Activated CD8-positive, alpha-beta T cell treated with anti-CD3 and anti-CD28 coated beads for 36 hours (primary cell): ENCODE data around the gene DAPK3. TPM values are rescaled to one million over a fixed set of nuclear protein-coding genes. Genes with fewer than 3 reads are reported as not detected.
"Not testable (repeated sequence)": the region's sequence is repeated elsewhere in the genome, so short reads cannot be mapped to it uniquely, and the experiment has no call there.

ENCODE experiments used
- ATAC-seq: fragments of 200-7000 bp; cut with Tn5 transposase; one replicate; pipeline ENCODE4 v1.10.0; 2021; ENCODE audit warnings: mild to moderate bottlenecking, moderate library complexity
- CTCF ChIA-PET: fragments of 350-600 bp; sonication (Branson Sonifier 250); formaldehyde crosslinking; loops from one replicate; lab custom pipeline; 2021; ENCODE audit warnings: antibody characterized with exemption; lab: Charles Lee
- POLR2A ChIA-PET: fragments of 350-600 bp; sonication (Branson Sonifier 250); formaldehyde crosslinking; loops from one replicate; lab custom pipeline; 2021; ENCODE audit warnings: antibody characterized with exemption; lab: Charles Lee
- DNase-seq: peaks from one replicate; pipeline ENCODE4 v3.0.0-alpha.2; 2020
- H3K27ac Mint-ChIP-seq: one replicate; pipeline ENCODE4 v1.8.0; 2021; ENCODE audit warnings: mild to moderate bottlenecking, mixed read lengths
- H3K27me3 Mint-ChIP-seq: one replicate; pipeline ENCODE4 v1.8.0; 2021; ENCODE audit warnings: mixed read lengths
- H3K36me3 Mint-ChIP-seq: one replicate; pipeline ENCODE4 v1.8.0; 2021; ENCODE audit warnings: low read depth, mixed read lengths
- H3K4me1 Mint-ChIP-seq: one replicate; pipeline ENCODE4 v1.8.0; 2021; ENCODE audit warnings: low read depth, mixed read lengths
- H3K4me3 Mint-ChIP-seq: one replicate; pipeline ENCODE4 v1.8.0; 2021; ENCODE audit warnings: mild to moderate bottlenecking, moderate library complexity, mixed read lengths
- H3K9me3 Mint-ChIP-seq: one replicate; pipeline ENCODE4 v1.8.0; 2021; ENCODE audit warnings: mixed read lengths
- intact Hi-C: fragments of 100-400 bp; cut with micrococcal nuclease; formaldehyde crosslinking; loops from one replicate; pipeline ENCODE4 v1.10.0; 2022
- total RNA-seq, 2 experiments: library from RNA; stranded (reverse); gene quantifications; one replicate each; pipeline ENCODE4 v1.2.3, GENCODE V29; 2021
- TF ChIP-seq, protein P1 (sequence below): fragments of 200-600 bp; IDR thresholded peaks from one replicate; pipeline ENCODE4 v1.8.0; 2022; ENCODE audit warnings: antibody characterized with exemption, mild to moderate bottlenecking

DAPK3 gene
- total RNA-seq, 2 experiments from 2014 or later: 27.2 to 27.5 TPM

DNA sequence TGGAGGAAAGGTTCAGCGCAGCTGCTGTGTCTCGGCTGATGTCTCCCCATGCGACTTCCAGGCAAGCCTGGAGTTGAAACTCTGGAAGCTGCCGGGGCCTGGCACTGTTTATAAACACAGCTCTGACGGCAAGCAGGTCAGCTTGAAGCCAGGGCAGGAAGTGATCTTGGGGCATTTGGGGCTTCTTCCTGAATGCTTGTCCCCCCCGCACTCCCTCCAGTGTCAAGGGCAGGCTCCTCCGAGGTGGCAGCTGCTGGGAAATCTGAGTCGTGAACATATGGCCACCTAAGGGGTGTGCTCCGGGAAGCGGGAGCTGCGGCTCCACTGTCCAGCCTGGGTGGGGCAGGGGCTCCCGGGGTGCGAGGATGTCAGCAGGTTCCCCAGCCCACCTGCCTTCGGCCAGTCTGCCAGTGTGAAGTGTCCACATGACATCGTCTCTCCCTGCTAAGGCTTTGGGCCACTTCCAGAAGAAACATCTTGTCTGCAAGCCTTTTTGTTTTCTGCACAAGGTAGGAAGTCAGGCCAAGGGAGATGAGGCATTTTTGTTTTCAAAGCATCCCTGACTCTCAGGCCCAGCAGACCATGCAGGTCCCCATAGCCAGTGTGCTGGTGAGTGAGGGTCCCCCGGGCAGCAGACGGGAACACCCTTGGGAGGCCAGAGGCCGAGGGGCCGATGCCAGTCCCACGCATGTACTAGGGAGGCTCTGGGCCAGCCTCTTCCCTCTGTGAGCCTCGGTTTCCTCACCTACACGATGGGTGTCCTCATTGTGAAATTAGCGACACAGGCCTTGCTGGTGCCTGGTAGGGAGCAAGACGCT lies 39.3 kb upstream of the DAPK3 start:
- intact Hi-C loops: no loop called here
- Mint-ChIP-seq H3K36me3 (no peaks in the 10 kb centered on the region), H3K27ac (no peak overlapping the region), H3K4me3 (no peak overlapping the region), H3K9me3 (no peaks in the 10 kb centered on the region), H3K27me3 (no peaks in the 10 kb centered on the region), H3K4me1 (peaks cover 34% of the 10 kb centered on the region)
- ATAC-seq (no peak), DNase-seq (no peak)
- CTCF ChIA-PET: interaction anchor here (3.2 kb wide), 1 partner anchor 129 kb away, joined by 12 read pairs; no protein-coding TSS in a partner anchor
- TF ChIP-seq, protein P1, sequence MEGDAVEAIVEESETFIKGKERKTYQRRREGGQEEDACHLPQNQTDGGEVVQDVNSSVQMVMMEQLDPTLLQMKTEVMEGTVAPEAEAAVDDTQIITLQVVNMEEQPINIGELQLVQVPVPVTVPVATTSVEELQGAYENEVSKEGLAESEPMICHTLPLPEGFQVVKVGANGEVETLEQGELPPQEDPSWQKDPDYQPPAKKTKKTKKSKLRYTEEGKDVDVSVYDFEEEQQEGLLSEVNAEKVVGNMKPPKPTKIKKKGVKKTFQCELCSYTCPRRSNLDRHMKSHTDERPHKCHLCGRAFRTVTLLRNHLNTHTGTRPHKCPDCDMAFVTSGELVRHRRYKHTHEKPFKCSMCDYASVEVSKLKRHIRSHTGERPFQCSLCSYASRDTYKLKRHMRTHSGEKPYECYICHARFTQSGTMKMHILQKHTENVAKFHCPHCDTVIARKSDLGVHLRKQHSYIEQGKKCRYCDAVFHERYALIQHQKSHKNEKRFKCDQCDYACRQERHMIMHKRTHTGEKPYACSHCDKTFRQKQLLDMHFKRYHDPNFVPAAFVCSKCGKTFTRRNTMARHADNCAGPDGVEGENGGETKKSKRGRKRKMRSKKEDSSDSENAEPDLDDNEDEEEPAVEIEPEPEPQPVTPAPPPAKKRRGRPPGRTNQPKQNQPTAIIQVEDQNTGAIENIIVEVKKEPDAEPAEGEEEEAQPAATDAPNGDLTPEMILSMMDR: no peak
- POLR2A ChIA-PET: interaction anchor here (1.0 to 1.9 kb wide), 3 partner anchors 22 to 220 kb away, joined by 3 to 5 read pairs (median 3); no protein-coding TSS in a partner anchor

DNA sequence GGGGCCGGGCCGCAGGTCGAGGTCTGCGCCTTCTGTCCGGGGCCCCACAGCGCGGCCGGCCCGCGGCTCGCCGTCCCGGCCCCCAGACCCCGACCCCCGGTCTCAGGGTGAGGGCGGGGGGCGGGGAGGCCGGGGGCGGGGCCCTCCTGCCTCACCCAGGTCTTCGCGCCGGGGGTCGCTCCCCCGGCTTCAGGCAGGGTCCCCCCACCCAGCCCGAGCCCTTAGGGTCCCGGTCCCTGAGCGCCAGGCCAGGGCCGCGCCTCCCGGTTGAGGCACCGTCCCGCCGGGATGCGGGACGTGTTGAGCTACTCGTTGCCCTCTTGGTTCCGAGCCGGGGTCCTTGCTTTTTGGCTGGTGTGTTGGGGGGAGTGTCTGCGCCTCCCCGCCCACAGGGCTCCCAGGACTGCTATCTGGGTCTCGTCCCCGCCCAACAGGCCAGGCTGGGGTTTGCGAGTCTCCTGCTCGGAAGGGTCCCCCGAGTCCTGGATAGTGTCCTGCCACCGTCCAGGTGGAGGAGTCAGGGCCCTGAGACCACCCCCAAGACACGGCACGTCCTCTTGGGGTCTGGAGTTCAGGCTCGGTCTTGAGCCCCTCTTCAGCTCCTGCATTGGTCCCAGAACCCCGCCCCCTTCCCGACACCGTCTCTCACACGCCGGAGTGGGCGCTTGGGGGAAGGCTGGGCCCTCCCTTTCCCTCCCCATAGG lies 37.1 kb upstream of the DAPK3 start:
- peaks cover 34% of the 10 kb centered on the region for H3K4me1 Mint-ChIP-seq
- ChIA-PET POLR2A (interaction anchor here (1.0 to 3.2 kb wide), 8 partner anchors 12 to 50 kb away, joined by 3 to 30 read pairs (median 4); partner anchors contain the start of gene EEF2), CTCF (interaction anchor here (1.7 to 3.2 kb wide), 4 partner anchors 18 to 132 kb away, joined by 4 to 12 read pairs (median 10); partner anchors contain the start of gene EEF2)
- no peaks in the 10 kb centered on the region for H3K27me3 Mint-ChIP-seq
- intact Hi-C loops: no loop called here
- H3K36me3 Mint-ChIP-seq: no peaks in the 10 kb centered on the region
- no peaks in the 10 kb centered on the region for H3K9me3 Mint-ChIP-seq
- ATAC-seq: no peak
- TF ChIP-seq, protein P1: no peak
- peak overlapping the region; percentile 81 for H3K4me3 Mint-ChIP-seq
- peak overlapping the region; percentile 75 for H3K27ac Mint-ChIP-seq
- peak; percentile 57 for DNase-seq

DNA sequence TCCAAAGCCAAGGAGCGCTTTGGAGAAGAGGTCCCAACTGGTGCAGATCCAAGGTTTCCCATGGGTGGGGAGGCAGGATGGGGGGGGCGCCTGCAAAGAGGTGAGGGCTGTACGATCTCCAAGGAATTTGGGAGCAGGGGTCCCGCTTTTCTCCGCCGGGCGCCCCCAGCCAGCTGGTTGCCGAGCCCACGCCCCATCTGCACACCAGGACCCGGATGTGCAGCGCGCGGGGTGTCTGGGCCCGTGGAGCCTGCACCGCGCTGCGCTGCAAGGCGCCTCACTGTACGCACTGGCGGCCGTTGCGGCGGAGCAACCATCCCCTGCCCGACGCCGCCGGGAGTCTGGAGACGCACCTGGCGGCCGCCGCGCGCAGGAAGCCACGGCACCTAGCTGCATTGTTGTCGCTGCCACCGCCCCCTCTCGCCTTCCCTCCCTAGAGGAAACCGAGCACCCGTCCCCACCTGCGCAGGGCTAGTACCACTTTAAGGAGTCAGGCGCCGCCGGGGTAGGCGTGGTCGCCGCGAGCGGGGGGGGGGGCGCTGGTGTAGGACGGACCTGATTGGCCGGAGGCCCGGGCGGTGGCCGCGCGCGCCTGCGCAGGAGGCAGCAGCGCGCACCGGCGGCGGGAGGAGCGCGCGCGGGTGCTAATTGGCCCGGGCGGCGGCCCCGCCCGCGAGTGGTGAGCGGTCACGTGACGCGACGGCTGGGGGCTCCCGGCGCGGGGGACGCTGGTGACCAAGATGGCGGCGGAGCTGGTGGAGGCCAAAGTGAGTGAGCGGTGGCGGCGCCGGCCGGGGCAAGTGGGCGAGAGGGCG lies 36.3 kb upstream of the DAPK3 start, which contains the start of gene PIAS4:
Gene PIAS4 (plus strand): TSS at position 716 of the 815 bp plus-strand sequence. CDS start 25 bp downstream, at position 741.
- CTCF ChIA-PET: interaction anchor here (1.1 to 3.2 kb wide), 5 partner anchors 17 to 731 kb away, joined by 3 to 12 read pairs (median 9); partner anchors contain the start of gene EEF2
- ATAC-seq (peak; percentile 95), DNase-seq (peak; percentile 97)
- peaks cover 30% of the 10 kb centered on the region for H3K4me1 Mint-ChIP-seq
- TF ChIP-seq, protein P1: no peak
- H3K4me3 Mint-ChIP-seq: peak within 1 kb of the TSS; percentile 81
- H3K36me3 Mint-ChIP-seq: no peaks in the 10 kb centered on the region
- intact Hi-C loops: no loop called here
- no peaks in the 10 kb centered on the region for H3K27me3 Mint-ChIP-seq
- H3K27ac Mint-ChIP-seq: peak within 1 kb of the TSS; percentile 78
- POLR2A ChIA-PET: interaction anchor here (0.7 to 3.2 kb wide), 10 partner anchors 12 to 133 kb away, joined by 3 to 30 read pairs (median 4); partner anchors contain the start of gene EEF2
- H3K9me3 Mint-ChIP-seq: no peaks in the 10 kb centered on the region

DNA sequence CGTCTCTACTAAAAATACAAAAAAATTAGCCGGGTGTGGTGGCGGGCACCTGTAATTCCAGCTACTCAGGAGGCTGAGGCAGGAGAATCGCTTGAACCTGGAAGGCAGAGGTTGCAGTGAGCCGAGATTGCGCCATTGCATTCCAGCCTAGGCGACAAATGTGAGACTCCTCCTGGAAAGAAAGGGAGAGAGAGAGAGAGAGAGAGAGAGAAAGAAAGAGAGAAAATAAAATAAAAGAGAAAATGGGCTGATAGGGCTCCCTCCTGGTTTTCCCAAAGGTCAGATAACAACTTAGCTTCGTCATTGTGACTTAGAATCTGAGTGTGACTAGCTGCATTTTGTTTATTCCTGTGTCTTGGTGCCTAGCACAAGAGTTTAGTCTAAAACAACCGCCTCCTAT lies 34.5 kb upstream of the DAPK3 start:
- peak overlapping the region; percentile 80 for H3K4me3 Mint-ChIP-seq
- DNase-seq, H3K27me3 Mint-ChIP-seq, ATAC-seq, H3K9me3 Mint-ChIP-seq, intact Hi-C loops, H3K27ac Mint-ChIP-seq, H3K36me3 Mint-ChIP-seq: not testable (repeated sequence)
- H3K4me1 Mint-ChIP-seq: peaks cover 21% of the 10 kb centered on the region
- CTCF ChIA-PET: interaction anchor here (2.6 to 2.8 kb wide), 2 partner anchors 15 to 18 kb away, joined by 9 to 11 read pairs; no protein-coding TSS in a partner anchor
- POLR2A ChIA-PET: interaction anchor here (0.7 to 3.2 kb wide), 5 partner anchors 12 to 369 kb away, joined by 3 to 30 read pairs (median 3); partner anchors contain the start of gene EEF2

DNA sequence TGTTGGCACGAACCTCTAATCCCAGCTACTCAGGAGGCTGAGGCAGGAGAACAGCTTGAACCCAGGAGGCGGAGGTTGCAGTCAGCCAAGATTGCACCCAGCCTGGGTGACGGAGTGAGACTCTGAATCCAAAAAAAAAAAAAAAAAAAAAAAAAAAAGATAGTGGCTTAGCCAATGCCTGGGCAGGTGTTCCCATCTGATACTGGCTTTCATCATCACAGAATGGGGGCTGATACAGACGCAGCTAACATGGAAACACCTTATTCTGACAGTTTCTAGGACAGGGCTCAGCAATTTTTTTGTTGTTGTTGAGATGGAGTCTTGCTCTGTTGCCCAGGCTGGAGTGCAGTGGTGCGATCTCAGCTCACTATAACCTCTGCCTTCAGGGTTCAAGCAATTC lies 29.9 kb upstream of the DAPK3 start:
- CTCF ChIA-PET: interaction anchor here (1.0 to 1.9 kb wide), 2 partner anchors 10 to 13 kb away, joined by 3 to 8 read pairs; no protein-coding TSS in a partner anchor
- ATAC-seq, H3K27ac Mint-ChIP-seq, H3K27me3 Mint-ChIP-seq, H3K4me1 Mint-ChIP-seq, DNase-seq, H3K4me3 Mint-ChIP-seq, POLR2A ChIA-PET, H3K9me3 Mint-ChIP-seq, H3K36me3 Mint-ChIP-seq, intact Hi-C loops: not testable (repeated sequence)

DNA sequence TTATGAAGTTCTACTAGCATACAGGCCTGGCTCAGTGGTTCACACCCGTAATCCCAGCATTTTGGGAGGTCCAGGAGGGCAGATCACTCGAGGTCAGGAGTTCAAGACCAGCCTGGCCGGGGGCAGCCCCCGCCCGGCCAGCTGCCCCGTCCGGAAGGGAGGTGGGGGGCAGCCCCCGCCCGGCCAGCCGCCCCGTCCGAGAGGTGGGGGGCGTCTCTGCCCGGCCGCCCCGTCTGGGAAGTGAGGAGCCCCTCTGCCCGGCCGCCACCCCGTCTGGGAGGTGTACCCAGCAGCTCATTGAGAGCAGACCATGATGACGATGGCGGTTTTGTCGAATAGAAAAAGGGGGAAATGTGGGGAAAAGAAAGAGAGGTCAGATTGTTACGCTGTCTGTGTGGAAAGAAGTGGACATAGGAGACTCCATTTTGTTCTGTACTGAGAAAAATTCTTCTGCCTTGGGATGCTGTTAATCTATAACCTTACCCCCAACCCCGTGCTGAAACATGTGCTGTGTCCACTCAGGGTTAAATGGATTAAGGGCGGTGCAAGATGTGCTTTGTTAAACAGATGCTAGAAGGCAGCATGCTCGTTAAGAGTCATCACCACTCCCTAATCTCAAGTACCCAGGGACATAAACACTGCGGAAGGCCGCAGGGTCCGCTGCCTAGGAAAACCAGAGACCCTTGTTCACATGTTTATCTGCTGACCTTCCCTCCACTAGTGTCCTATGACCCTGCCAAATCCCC lies 27.9 kb upstream of the DAPK3 start:
- H3K27ac Mint-ChIP-seq, CTCF ChIA-PET, H3K36me3 Mint-ChIP-seq, ATAC-seq, H3K27me3 Mint-ChIP-seq, H3K4me3 Mint-ChIP-seq, H3K9me3 Mint-ChIP-seq, intact Hi-C loops, H3K4me1 Mint-ChIP-seq, POLR2A ChIA-PET, DNase-seq: not testable (repeated sequence)
